ENCODE measurements around the gene MRPL54. TPM values are rescaled to one million over a fixed set of nuclear protein-coding genes. Genes with fewer than 3 reads are reported as not detected.
A peak's percentile ranks its signal among the peaks of the same experiment; 100 is the strongest.

The MRPL54 gene
- polyA plus RNA-seq, 1 donor (not counting 4 experiments of a cell fraction or from before 2014, with no cell fraction given) = 27.0 TPM

GRCh38 chr19:3759482-3760254 is 2.8 kb upstream of the MRPL54 start:
- Histone ChIP-seq H3K9me1 (ENCODE audit: control insufficient read depth, extremely low read depth, insufficient read depth, low read length) (no peaks in the 10 kb centered on the region), H3K36me3 (ENCODE audit: control insufficient read depth in 2 of 2, extremely low read depth in 1 of 2, insufficient read depth in 2 of 2, low read length in 2 of 2) (peaks cover 3% of the 10 kb centered on the region in 2 experiments), H3K79me2 (ENCODE audit: control insufficient read depth, insufficient read depth, low read length) (peaks cover 18% of the 10 kb centered on the region), H3K9me3 (ENCODE audit: control insufficient read depth, low read depth, low read length) (no peaks in the 10 kb centered on the region), H3K27ac (ENCODE audit: control insufficient read depth, insufficient read depth, low read length) (no peak overlapping the region), H3K4me1 (ENCODE audit: control insufficient read depth, extremely low read depth, insufficient read depth, low read length) (peaks cover 9% of the 10 kb centered on the region), H3K4me2 (ENCODE audit: control insufficient read depth, extremely low read depth, insufficient read depth, low read depth, low read length) (no peak overlapping the region), H3K9ac (ENCODE audit: control insufficient read depth, extremely low read depth, insufficient read depth, low read length) (no peak overlapping the region), H3K4me3 (ENCODE audit: control insufficient read depth in 2 of 3, extremely low read depth in 1 of 3, insufficient read depth in 2 of 3, low read depth in 1 of 3, low read length in 3 of 3) (no peak overlapping the region), H4K20me1 (ENCODE audit: control insufficient read depth, extremely low read depth, insufficient read depth, low read length) (no peaks in the 10 kb centered on the region), H2AFZ (ENCODE audit: control insufficient read depth, low read length) (no peak overlapping the region), H3K27me3 (ENCODE audit: control insufficient read depth, extremely low read depth, insufficient read depth, low read length) (no peaks in the 10 kb centered on the region)
- dilution Hi-C loops (cut with MboI; ENCODE audit: extremely low pct_ligation_motif_present, low sequenced_read_pairs) = no loop called here
- DNase-seq (ENCODE audit: low read depth, low spot score) = no peak
- FAIRE-seq = no peak
- TF ChIP-seq CTCF (optimal IDR thresholded peaks at IDR 0.05 in 1 of 3, IDR thresholded peaks at IDR 0.05 in 1 of 3, conservative IDR thresholded peaks at IDR 0.05 in 1 of 3; ENCODE audit: extremely low read depth in 1 of 3, insufficient read depth in 2 of 3, low read length in 3 of 3) (no peak), EZH2 (IDR thresholded peaks at IDR 0.05; ENCODE audit: low read length) (no peak)

GRCh38 chr19:3760871-3761361 is 1.6 kb upstream of the MRPL54 start:
- dilution Hi-C loops (cut with MboI; ENCODE audit: extremely low pct_ligation_motif_present, low sequenced_read_pairs) = no loop called here
- no peak for FAIRE-seq
- peak overlapping the region; percentile 96 for H3K27ac ChIP-seq (ENCODE audit: control insufficient read depth, insufficient read depth, low read length)

More at GRCh38 chr19:3760871-3761361, 1.6 kb upstream of the MRPL54 start:
- no peaks in the 10 kb centered on the region for H4K20me1 ChIP-seq (ENCODE audit: control insufficient read depth, extremely low read depth, insufficient read depth, low read length)
- H3K36me3 ChIP-seq (ENCODE audit: control insufficient read depth in 2 of 2, extremely low read depth in 1 of 2, insufficient read depth in 2 of 2, low read length in 2 of 2) = peaks cover 3 to 4% of the 10 kb centered on the region in 2 experiments
- peak overlapping the region; percentile 96 for H2AFZ ChIP-seq (ENCODE audit: control insufficient read depth, low read length)
- H3K4me3 ChIP-seq (ENCODE audit: control insufficient read depth in 2 of 3, extremely low read depth in 1 of 3, insufficient read depth in 2 of 3, low read depth in 1 of 3, low read length in 3 of 3) = peak overlapping the region; percentile 80 to 98 (median 96)
- peaks cover 18% of the 10 kb centered on the region for H3K79me2 ChIP-seq (ENCODE audit: control insufficient read depth, insufficient read depth, low read length)
- no peaks in the 10 kb centered on the region for H3K9me1 ChIP-seq (ENCODE audit: control insufficient read depth, extremely low read depth, insufficient read depth, low read length)
- H3K4me2 ChIP-seq (ENCODE audit: control insufficient read depth, extremely low read depth, insufficient read depth, low read depth, low read length) = peak overlapping the region; percentile 72
- H3K27me3 ChIP-seq (ENCODE audit: control insufficient read depth, extremely low read depth, insufficient read depth, low read length) = no peaks in the 10 kb centered on the region
- H3K9me3 ChIP-seq (ENCODE audit: control insufficient read depth, low read depth, low read length) = no peaks in the 10 kb centered on the region
- no peak for TF ChIP-seq EZH2 (IDR thresholded peaks at IDR 0.05; ENCODE audit: low read length)
- TF ChIP-seq CTCF (optimal IDR thresholded peaks at IDR 0.05 in 1 of 3, IDR thresholded peaks at IDR 0.05 in 1 of 3, conservative IDR thresholded peaks at IDR 0.05 in 1 of 3; ENCODE audit: extremely low read depth in 1 of 3, insufficient read depth in 2 of 3, low read length in 3 of 3) = no peak
- H3K9ac ChIP-seq (ENCODE audit: control insufficient read depth, extremely low read depth, insufficient read depth, low read length) = peak overlapping the region; percentile 99
- peaks cover 9% of the 10 kb centered on the region for H3K4me1 ChIP-seq (ENCODE audit: control insufficient read depth, extremely low read depth, insufficient read depth, low read length)
- DNase-seq (ENCODE audit: low read depth, low spot score) = no peak

All from keratinocyte (primary cell).